Adrenal gland (tissue), 5 donors: ENCODE measurements around the gene FYTTD1.

ENCODE experiments used
- CTCF ChIP-seq, 6 experiments: fragments of 450-650 bp in 4 of 6; fragments of 200-600 bp in 2 of 6; sonication (generic) in 1 of 6; IDR thresholded peaks; 1 replicate in 5 of 6; 2 replicates in 1 of 6; pipeline versions ENCODE4 v1.5.1 to v1.8.0; 2016 to 2021; ENCODE audit warnings: antibody characterized with exemption in 6 of 6, mild to moderate bottlenecking in 2 of 6, moderate library complexity in 1 of 6
- POLR2A ChIP-seq, 2 donors: fragments of 450-650 bp; IDR thresholded peaks; one replicate each; pipeline ENCODE4 v1.6.1; 2017; ENCODE audit warnings: antibody characterized with exemption in 2 of 2, mild to moderate bottlenecking in 2 of 2, moderate library complexity in 1 of 2
- donor health status: DM: no; HTN: no; CAD: no.

GRCh38 chr3:197749315-197749600, 425 bp upstream of the FYTTD1 start:
- TF ChIP-seq POLR2A (IDR thresholded peaks at IDR 0.05) (no peak), CTCF (IDR thresholded peaks at IDR 0.05) (no peak)
